K562 (cell line): ENCODE measurements around the gene VSIG2. TPM values are rescaled to one million over a fixed set of nuclear protein-coding genes. Genes with fewer than 3 reads are reported as not detected.
A peak's percentile ranks its signal among the peaks of the same experiment; 100 is the strongest.

ENCODE experiments used
- CAMTA2 ChIP-seq: fragments of 250-450 bp; sonication (Bioruptor Pico); conservative IDR thresholded peaks from 2 replicates; pipeline ENCODE4 v1.5.1; 2022
- DMBX1 ChIP-seq: fragments of 250-450 bp; sonication (Bioruptor Pico); IDR thresholded peaks from 2 replicates; pipeline ENCODE4 v1.8.0; 2022; ENCODE audit warnings: inconsistent platforms, mild to moderate bottlenecking, moderate library complexity, borderline replicate concordance
- DPF2 ChIP-seq: fragments of 450-650 bp; IDR thresholded peaks from 2 replicates; pipeline ENCODE4 v1.6.1; 2016
- HMGN3 ChIP-seq: IDR thresholded peaks from 2 replicates; pipeline ENCODE4 v1.6.1; 2011; ENCODE audit warnings: borderline replicate concordance, low read depth, mild to moderate bottlenecking, mixed read lengths, low read length; ENCODE audit not compliant: insufficient read length; ENCODE audit errors: extremely low read depth
- HNRNPUL1 ChIP-seq: fragments of 200-400 bp; formaldehyde crosslinking; IDR thresholded peaks from 2 replicates; pipeline ENCODE4 v1.6.1; 2017; ENCODE audit warnings: low read length
- ILK ChIP-seq: fragments of 450-650 bp; IDR thresholded peaks from 2 replicates; pipeline ENCODE4 v1.6.1; 2016; ENCODE audit warnings: missing genetic modification characterization, low read depth, mild to moderate bottlenecking, missing compliant biosample characterization, moderate library complexity, borderline replicate concordance
- KLF16 ChIP-seq: IDR thresholded peaks from 2 replicates; pipeline ENCODE4 v1.6.1; 2016; ENCODE audit warnings: antibody characterized with exemption
- MEF2D ChIP-seq: conservative IDR thresholded peaks from 2 replicates; pipeline ENCODE4 v1.6.1; 2016; ENCODE audit warnings: low read depth, missing genetic modification characterization, missing compliant biosample characterization
- NEUROD1 ChIP-seq: fragments of 150-350 bp; IDR thresholded peaks from 2 replicates; pipeline ENCODE4 v1.6.1; 2014; ENCODE audit warnings: borderline replicate concordance, low read length, low read depth; ENCODE audit not compliant: partially characterized antibody
- NFIC ChIP-seq: fragments of 450-650 bp; IDR thresholded peaks from 2 replicates; pipeline ENCODE4 v1.6.1; 2017; ENCODE audit warnings: mild to moderate bottlenecking, inconsistent platforms
- NFIX ChIP-seq: fragments of 250-450 bp; sonication (Bioruptor Pico); IDR thresholded peaks from 2 replicates; pipeline ENCODE4 v1.4.0; 2020; ENCODE audit warnings: low read depth, mild to moderate bottlenecking, moderate library complexity
- RAD21 ChIP-seq, 2 experiments: fragments of 250-450 bp in 1 of 2; fragments of 450-650 bp in 1 of 2; sonication (Bioruptor Pico) in 1 of 2; formaldehyde crosslinking in 1 of 2; IDR thresholded peaks in 1 of 2; conservative IDR thresholded peaks in 1 of 2; 2 replicates each; pipeline versions ENCODE4 v1.4.0 to v1.8.0; 2020 to 2022; ENCODE audit warnings: mild to moderate bottlenecking in 2 of 2, moderate library complexity in 1 of 2
- SMARCE1 ChIP-seq: fragments of 450-650 bp; IDR thresholded peaks from 2 replicates; pipeline ENCODE4 v1.7.1; 2016; ENCODE audit warnings: mild to moderate bottlenecking
- ZNF140 ChIP-seq: fragments of 250-450 bp; sonication (Bioruptor Pico); IDR thresholded peaks from 2 replicates; pipeline ENCODE4 v1.8.0; 2021; ENCODE audit warnings: moderate library complexity, mild to moderate bottlenecking, inconsistent platforms
- ZNF444 ChIP-seq: fragments of 250-450 bp; sonication (Bioruptor Pico); IDR thresholded peaks from 2 replicates; pipeline ENCODE4 v1.4.0; 2020; ENCODE audit warnings: mild to moderate bottlenecking, moderate library complexity
- ZNF507 ChIP-seq: conservative IDR thresholded peaks from 2 replicates; pipeline ENCODE4 v1.6.1; 2017; ENCODE audit warnings: missing genetic modification characterization, missing compliant biosample characterization
- ZNF586 ChIP-seq: fragments of 450-650 bp; formaldehyde crosslinking; conservative IDR thresholded peaks from 2 replicates; pipeline ENCODE4 v1.4.0; 2020; ENCODE audit warnings: mild to moderate bottlenecking, moderate library complexity
- ZNF644 ChIP-seq: fragments of 200-800 bp; sonication (Bioruptor generic); IDR thresholded peaks from 2 replicates; pipeline ENCODE4 v1.6.1; 2016; ENCODE audit warnings: low read depth, missing genetic modification characterization, missing compliant biosample characterization
- ZNF668 ChIP-seq: fragments of 250-450 bp; sonication (Bioruptor Pico); IDR thresholded peaks from 2 replicates; pipeline ENCODE4 v1.8.0; 2022; ENCODE audit warnings: mild to moderate bottlenecking, inconsistent platforms
- ZNF75A ChIP-seq: fragments of 450-650 bp; formaldehyde crosslinking; IDR thresholded peaks from 2 replicates; pipeline ENCODE4 v1.4.0; 2020; ENCODE audit warnings: mild to moderate bottlenecking
- polyA plus RNA-seq, 8 experiments: library from polyadenylated mRNA; depleted of rRNA in 4 of 8; stranded (reverse) in 5 of 8; unstranded in 3 of 8; fragments of >200 nt; fragmentation: Nextera tagmentation in 2 of 8; fragmentation: Illumina TruSeq in 1 of 8; extraction: Ambion mirVana in 2 of 8; extraction: Trizol in 1 of 8; gene quantifications; 2 replicates each; pipeline versions ENCODE4 v1.2.1 to v1.2.3, GENCODE V29; 2011 to 2014; ENCODE audit warnings: inconsistent platforms in 1 of 8, missing spikeins in 1 of 8
- total RNA-seq, 7 experiments: library from RNA; depleted of rRNA in 6 of 7; stranded (reverse); fragments of >200 nt in 6 of 7; fragmentation: Illumina TruSeq in 2 of 7; extraction: Trizol in 2 of 7; gene quantifications; 2 replicates each; pipeline versions ENCODE4 v1.2.1 to v1.2.3, GENCODE V29; 2011 to 2021; ENCODE audit warnings: low replicate concordance in 1 of 7
- TF ChIP-seq, protein P1 (sequence below): fragments of 450-650 bp; IDR thresholded peaks from 2 replicates; pipeline ENCODE4 v1.7.0; 2016; ENCODE audit warnings: borderline replicate concordance
- TF ChIP-seq, protein P2 (sequence below): fragments of 250-450 bp; sonication (Bioruptor Pico); IDR thresholded peaks from 2 replicates; pipeline ENCODE4 v1.8.0; 2021; ENCODE audit warnings: moderate library complexity, mild to moderate bottlenecking, inconsistent platforms
- TF ChIP-seq, protein P3 (sequence below): sonication (generic); formaldehyde crosslinking; IDR thresholded peaks from 2 replicates; pipeline ENCODE4 v1.8.0; 2022; ENCODE audit warnings: missing genetic modification reagents, mild to moderate bottlenecking, moderate library complexity, borderline replicate concordance

Gene VSIG2
- total and polyA plus RNA-seq, 9 of the 15 experiments (the other 6 are each of a cell fraction or from before 2014, with no cell fraction given): not detected

DNA sequence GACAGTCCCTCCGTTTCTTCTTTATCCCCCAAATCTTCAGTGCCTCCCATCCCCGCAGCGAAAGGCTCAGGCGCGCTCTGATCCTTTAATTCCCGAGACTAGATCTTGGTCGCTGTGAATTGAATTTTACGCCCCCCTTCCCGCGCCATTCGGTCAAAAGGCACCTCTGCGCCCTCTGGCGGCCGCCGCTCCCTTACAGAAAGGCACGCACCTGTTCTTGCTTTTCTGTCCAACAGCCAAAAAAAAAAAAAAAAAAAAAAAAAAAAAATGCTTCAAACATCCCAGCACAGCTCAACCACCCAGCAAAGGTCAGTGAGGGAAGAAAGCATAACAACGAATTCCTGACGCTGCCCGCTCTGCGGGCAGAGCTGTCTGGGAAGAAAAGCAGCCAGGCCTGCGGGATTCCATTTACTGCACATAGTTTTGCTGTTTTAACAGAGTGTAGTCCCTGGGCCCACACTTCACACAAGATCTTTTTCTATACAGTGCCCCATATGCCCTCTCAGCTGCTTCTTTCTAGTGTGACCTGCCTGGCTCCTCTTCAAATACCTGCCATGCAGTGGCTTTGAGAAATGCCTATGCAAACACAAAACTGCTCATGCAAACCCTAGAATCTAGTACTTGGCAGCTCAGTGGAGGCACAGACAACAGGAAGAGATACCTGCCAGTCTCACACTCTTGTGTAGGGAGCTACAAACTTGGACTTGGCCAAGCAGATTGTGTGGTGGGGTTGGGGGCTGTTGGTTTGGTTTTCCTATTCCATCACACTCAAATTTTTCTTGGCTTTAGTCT lies 11.3 kb upstream of the VSIG2 start (continued):
- TF ChIP-seq, protein P1, sequence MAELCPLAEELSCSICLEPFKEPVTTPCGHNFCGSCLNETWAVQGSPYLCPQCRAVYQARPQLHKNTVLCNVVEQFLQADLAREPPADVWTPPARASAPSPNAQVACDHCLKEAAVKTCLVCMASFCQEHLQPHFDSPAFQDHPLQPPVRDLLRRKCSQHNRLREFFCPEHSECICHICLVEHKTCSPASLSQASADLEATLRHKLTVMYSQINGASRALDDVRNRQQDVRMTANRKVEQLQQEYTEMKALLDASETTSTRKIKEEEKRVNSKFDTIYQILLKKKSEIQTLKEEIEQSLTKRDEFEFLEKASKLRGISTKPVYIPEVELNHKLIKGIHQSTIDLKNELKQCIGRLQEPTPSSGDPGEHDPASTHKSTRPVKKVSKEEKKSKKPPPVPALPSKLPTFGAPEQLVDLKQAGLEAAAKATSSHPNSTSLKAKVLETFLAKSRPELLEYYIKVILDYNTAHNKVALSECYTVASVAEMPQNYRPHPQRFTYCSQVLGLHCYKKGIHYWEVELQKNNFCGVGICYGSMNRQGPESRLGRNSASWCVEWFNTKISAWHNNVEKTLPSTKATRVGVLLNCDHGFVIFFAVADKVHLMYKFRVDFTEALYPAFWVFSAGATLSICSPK: no peak
- no peak for TF ChIP-seq ZNF75A (CRISPR knock-in tag)
- TF ChIP-seq HMGN3: no peak
- TF ChIP-seq ZNF586 (CRISPR knock-in tag): no peak
- no peak for TF ChIP-seq SMARCE1
- peak; percentile 49; the same call in 1 of the 2 replicates for TF ChIP-seq KLF16
- TF ChIP-seq, protein P2, sequence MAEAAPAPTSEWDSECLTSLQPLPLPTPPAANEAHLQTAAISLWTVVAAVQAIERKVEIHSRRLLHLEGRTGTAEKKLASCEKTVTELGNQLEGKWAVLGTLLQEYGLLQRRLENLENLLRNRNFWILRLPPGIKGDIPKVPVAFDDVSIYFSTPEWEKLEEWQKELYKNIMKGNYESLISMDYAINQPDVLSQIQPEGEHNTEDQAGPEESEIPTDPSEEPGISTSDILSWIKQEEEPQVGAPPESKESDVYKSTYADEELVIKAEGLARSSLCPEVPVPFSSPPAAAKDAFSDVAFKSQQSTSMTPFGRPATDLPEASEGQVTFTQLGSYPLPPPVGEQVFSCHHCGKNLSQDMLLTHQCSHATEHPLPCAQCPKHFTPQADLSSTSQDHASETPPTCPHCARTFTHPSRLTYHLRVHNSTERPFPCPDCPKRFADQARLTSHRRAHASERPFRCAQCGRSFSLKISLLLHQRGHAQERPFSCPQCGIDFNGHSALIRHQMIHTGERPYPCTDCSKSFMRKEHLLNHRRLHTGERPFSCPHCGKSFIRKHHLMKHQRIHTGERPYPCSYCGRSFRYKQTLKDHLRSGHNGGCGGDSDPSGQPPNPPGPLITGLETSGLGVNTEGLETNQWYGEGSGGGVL (CRISPR knock-in tag): no peak
- TF ChIP-seq NFIX (CRISPR knock-in tag): no peak
- peak; percentile 55 to 70 for TF ChIP-seq RAD21 (CRISPR knock-in tag; conservative IDR thresholded peaks at IDR 0.05 in 1 of 2, IDR thresholded peaks at IDR 0.05 in 1 of 2)
- TF ChIP-seq NFIC: 0 out of 2 replicates have a peak, but pooled peaks have one; percentile 3
- TF ChIP-seq, protein P3, sequence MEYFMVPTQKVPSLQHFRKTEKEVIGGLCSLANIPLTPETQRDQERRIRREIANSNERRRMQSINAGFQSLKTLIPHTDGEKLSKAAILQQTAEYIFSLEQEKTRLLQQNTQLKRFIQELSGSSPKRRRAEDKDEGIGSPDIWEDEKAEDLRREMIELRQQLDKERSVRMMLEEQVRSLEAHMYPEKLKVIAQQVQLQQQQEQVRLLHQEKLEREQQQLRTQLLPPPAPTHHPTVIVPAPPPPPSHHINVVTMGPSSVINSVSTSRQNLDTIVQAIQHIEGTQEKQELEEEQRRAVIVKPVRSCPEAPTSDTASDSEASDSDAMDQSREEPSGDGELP: no peak
- TF ChIP-seq ZNF668: no peak
- TF ChIP-seq CAMTA2 (CRISPR knock-in tag): no peak
- TF ChIP-seq ZNF507: no peak
- TF ChIP-seq HNRNPUL1: no peak
- no peak for TF ChIP-seq ZNF644 (tag)
- TF ChIP-seq ZNF444 (CRISPR knock-in tag): no peak
- no peak for TF ChIP-seq DMBX1 (CRISPR knock-in tag)
- no peak for TF ChIP-seq DPF2
- no peak for TF ChIP-seq ILK (tag)
- TF ChIP-seq MEF2D: no peak
- TF ChIP-seq NEUROD1: no peak
- TF ChIP-seq ZNF140: no peak
